Measurements from ENCODE around the gene FOCAD.

The FOCAD gene

GRCh38 chr9:20980832-20981455 lies 296.9 kb downstream of the FOCAD start (continued):
- TF ChIP-seq ZNF654 (tag by site-specific recombination; IDR thresholded peaks at IDR 0.05; ENCODE audit: low read depth) = no peak
- no peak for TF ChIP-seq RBAK (tag by site-specific recombination; IDR thresholded peaks at IDR 0.05)
- TF ChIP-seq, protein P1, sequence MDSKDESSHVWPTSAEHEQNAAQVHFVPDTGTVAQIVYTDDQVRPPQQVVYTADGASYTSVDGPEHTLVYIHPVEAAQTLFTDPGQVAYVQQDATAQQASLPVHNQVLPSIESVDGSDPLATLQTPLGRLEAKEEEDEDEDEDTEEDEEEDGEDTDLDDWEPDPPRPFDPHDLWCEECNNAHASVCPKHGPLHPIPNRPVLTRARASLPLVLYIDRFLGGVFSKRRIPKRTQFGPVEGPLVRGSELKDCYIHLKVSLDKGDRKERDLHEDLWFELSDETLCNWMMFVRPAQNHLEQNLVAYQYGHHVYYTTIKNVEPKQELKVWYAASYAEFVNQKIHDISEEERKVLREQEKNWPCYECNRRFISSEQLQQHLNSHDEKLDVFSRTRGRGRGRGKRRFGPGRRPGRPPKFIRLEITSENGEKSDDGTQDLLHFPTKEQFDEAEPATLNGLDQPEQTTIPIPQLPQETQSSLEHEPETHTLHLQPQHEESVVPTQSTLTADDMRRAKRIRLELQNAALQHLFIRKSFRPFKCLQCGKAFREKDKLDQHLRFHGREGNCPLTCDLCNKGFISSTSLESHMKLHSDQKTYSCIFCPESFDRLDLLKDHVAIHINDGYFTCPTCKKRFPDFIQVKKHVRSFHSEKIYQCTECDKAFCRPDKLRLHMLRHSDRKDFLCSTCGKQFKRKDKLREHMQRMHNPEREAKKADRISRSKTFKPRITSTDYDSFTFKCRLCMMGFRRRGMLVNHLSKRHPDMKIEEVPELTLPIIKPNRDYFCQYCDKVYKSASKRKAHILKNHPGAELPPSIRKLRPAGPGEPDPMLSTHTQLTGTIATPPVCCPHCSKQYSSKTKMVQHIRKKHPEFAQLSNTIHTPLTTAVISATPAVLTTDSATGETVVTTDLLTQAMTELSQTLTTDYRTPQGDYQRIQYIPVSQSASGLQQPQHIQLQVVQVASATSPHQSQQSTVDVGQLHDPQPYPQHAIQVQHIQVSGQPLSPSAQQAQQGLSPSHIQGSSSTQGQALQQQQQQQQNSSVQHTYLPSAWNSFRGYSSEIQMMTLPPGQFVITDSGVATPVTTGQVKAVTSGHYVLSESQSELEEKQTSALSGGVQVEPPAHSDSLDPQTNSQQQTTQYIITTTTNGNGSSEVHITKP (tag by site-specific recombination; IDR thresholded peaks at IDR 0.05) = no peak

DNA sequence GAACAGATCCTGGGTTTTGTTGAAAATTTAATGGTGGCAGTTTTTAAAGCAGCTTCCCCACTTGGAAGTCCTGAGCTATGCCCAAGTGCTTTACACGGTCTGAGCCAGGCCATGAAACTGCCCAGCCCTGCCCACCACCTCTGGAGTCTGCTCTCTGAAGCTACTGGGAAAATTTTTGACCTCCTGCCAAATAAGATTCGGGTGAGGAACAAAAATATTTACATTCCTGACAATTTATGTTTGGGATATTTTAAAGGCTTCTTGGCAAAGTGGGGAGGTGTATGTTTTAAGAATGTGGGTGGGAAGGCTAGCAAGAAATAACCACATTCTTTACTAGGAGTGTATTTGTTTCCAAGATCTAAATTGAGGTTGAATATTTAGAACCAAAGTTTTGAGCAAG lies 297.4 kb downstream of the FOCAD start:
- Histone ChIP-seq H3K36me3 (ENCODE audit: control insufficient read depth in 2 of 2, insufficient read depth in 1 of 2, low read length in 2 of 2) (peaks cover 0 to 26% of the 10 kb centered on the region in 2 experiments; a peak in 2 of 3 replicates), H3K4me1 (ENCODE audit: control insufficient read depth, insufficient read depth, low read length) (peaks cover 8% of the 10 kb centered on the region; the same call in 1 of the 2 replicates), H3K4me3 (ENCODE audit: low read depth, low read length) (no peak overlapping the region), H3K9me3 (ENCODE audit: control insufficient read depth, insufficient read depth, low read depth, low read length) (no peaks in the 10 kb centered on the region), H3K27ac (ENCODE audit: extremely low read depth, low read depth, low read length) (no peak overlapping the region)
- ChIA-PET CTCF (interaction anchor here (0.6 to 1.1 kb wide), 2 partner anchors 129 to 355 kb away, joined by 3 read pairs; no protein-coding TSS in a partner anchor), POLR2A (no interaction called here)
- TF ChIP-seq ZNF768 (tag by site-specific recombination; IDR thresholded peaks at IDR 0.05) = no peak
- TF ChIP-seq ZNF175 (tag by site-specific recombination; IDR thresholded peaks at IDR 0.05) = no peak
- no peak for TF ChIP-seq ZNF521 (tag by site-specific recombination; IDR thresholded peaks at IDR 0.05)
- no peak for TF ChIP-seq ZBTB8A (tag by site-specific recombination; IDR thresholded peaks at IDR 0.05)
- TF ChIP-seq ZNF132 (tag by site-specific recombination; IDR thresholded peaks at IDR 0.05; ENCODE audit: borderline replicate concordance) = no peak
- no peak for TF ChIP-seq ZNF174 (tag by site-specific recombination; IDR thresholded peaks at IDR 0.05)
- TF ChIP-seq ZNF202 (tag by site-specific recombination; IDR thresholded peaks at IDR 0.05; ENCODE audit: borderline replicate concordance) = no peak
- TF ChIP-seq ZNF529 (tag by site-specific recombination; IDR thresholded peaks at IDR 0.05; ENCODE audit: insufficient replicate concordance) = no peak
- no peak for TF ChIP-seq ZNF660 (tag by site-specific recombination; IDR thresholded peaks at IDR 0.05)
- TF ChIP-seq ZNF391 (tag by site-specific recombination; IDR thresholded peaks at IDR 0.05; ENCODE audit: borderline replicate concordance, low read depth) = no peak
- no peak for TF ChIP-seq ZNF837 (tag by site-specific recombination; IDR thresholded peaks at IDR 0.05)
- no peak for TF ChIP-seq SETDB1 (IDR thresholded peaks at IDR 0.05; ENCODE audit: insufficient read length, low read length)
- no peak for TF ChIP-seq ZFP69B (tag by site-specific recombination; IDR thresholded peaks at IDR 0.05)
- no peak for TF ChIP-seq ZNF623 (tag by site-specific recombination; IDR thresholded peaks at IDR 0.05)
- no peak for TF ChIP-seq ZNF596 (tag by site-specific recombination; IDR thresholded peaks at IDR 0.05)
- no peak for TF ChIP-seq ZNF211 (tag by site-specific recombination; IDR thresholded peaks at IDR 0.05; ENCODE audit: low read depth)
- no peak for TF ChIP-seq ZNF23 (tag by site-specific recombination; IDR thresholded peaks at IDR 0.05; ENCODE audit: borderline replicate concordance)

GRCh38 chr9:20984506-20984905 lies 300.4 kb downstream of the FOCAD start:
- no peak overlapping the region for H3K4me3 ChIP-seq (ENCODE audit: low read depth, low read length)
- peaks cover 0 to 20% of the 10 kb centered on the region in 2 experiments; a peak in 2 of 3 replicates for H3K36me3 ChIP-seq (ENCODE audit: control insufficient read depth in 2 of 2, insufficient read depth in 1 of 2, low read length in 2 of 2)
- CTCF ChIA-PET = interaction anchor here (1.6 kb wide), 1 partner anchor 9 kb away, joined by 3 read pairs; no protein-coding TSS in a partner anchor
- H3K27ac ChIP-seq (ENCODE audit: extremely low read depth, low read depth, low read length) = no peak overlapping the region
- H3K4me1 ChIP-seq (ENCODE audit: control insufficient read depth, insufficient read depth, low read length) = peaks cover 8% of the 10 kb centered on the region; the same call in 1 of the 2 replicates
- H3K9me3 ChIP-seq (ENCODE audit: control insufficient read depth, insufficient read depth, low read depth, low read length) = no peaks in the 10 kb centered on the region
- POLR2A ChIA-PET = no interaction called here
- no peak for TF ChIP-seq ZBTB10 (tag by site-specific recombination; IDR thresholded peaks at IDR 0.05)
- TF ChIP-seq ZNF585B (tag by site-specific recombination; IDR thresholded peaks at IDR 0.05) = no peak
- no peak for TF ChIP-seq PBX3 (CRISPR knock-in tag; IDR thresholded peaks at IDR 0.05)
- TF ChIP-seq WT1 (tag by site-specific recombination; IDR thresholded peaks at IDR 0.05) = no peak
- no peak for TF ChIP-seq ZNF792 (tag by site-specific recombination; IDR thresholded peaks at IDR 0.05)
- no peak for TF ChIP-seq ZBTB20 (tag by site-specific recombination; IDR thresholded peaks at IDR 0.05)
- no peak for TF ChIP-seq ZNF626 (tag by site-specific recombination; IDR thresholded peaks at IDR 0.05)

Measured in HEK293 (cell line).